ENCODE measurements around the gene EMILIN1. TPM values are rescaled to one million over a fixed set of nuclear protein-coding genes. Genes with fewer than 3 reads are reported as not detected.

EMILIN1 gene
- total RNA-seq, 1 experiment from 2014 or later: 31.0 TPM

- H3K4me3 ChIP-seq (ENCODE audit: low read depth, low read length, poor library complexity, severe bottlenecking): no peak overlapping the region
- POLR2A ChIA-PET (ENCODE audit: low non-redundant PET): no interaction called here
- intact Hi-C loops (cut with micrococcal nuclease; ENCODE audit: unreplicated experiment): no loop called here
- H3K9me3 ChIP-seq (ENCODE audit: low read depth, low read length, poor library complexity, severe bottlenecking): no peaks in the 10 kb centered on the region
- no peak overlapping the region for H3K27ac ChIP-seq (ENCODE audit: low read depth, low read length, poor library complexity, severe bottlenecking)
- no TSS peak for BruUV-seq (replicated peaks)
- peaks cover 3% of the 10 kb centered on the region for H3K36me3 ChIP-seq (ENCODE audit: insufficient read depth, low read length, poor library complexity, severe bottlenecking)
- CTCF ChIA-PET: interaction anchor here (1.0 kb wide), 2 partner anchors 89 to 177 kb away, joined by 4 to 6 read pairs; no protein-coding TSS in a partner anchor
- TF ChIP-seq EZH2 (IDR thresholded peaks at IDR 0.05; ENCODE audit: borderline replicate concordance, low read depth, low read length, poor library complexity, severe bottlenecking) (no peak), CTCF (conservative IDR thresholded peaks at IDR 0.05; ENCODE audit: low read depth, low read length) (no peak)
- H3K4me1 ChIP-seq (ENCODE audit: insufficient read depth, low read length, poor library complexity, severe bottlenecking): no peaks in the 10 kb centered on the region
- no peaks in the 10 kb centered on the region for H3K27me3 ChIP-seq (replicated peaks; ENCODE audit: insufficient read depth, low read depth, low read length, poor library complexity)
- DNase-seq (ENCODE audit: low spot score): no peak
Observed at GRCh38 chr2:27102329-27102728, 23.9 kb downstream of the EMILIN1 start.

- no peaks in the 10 kb centered on the region for H3K9me3 ChIP-seq (ENCODE audit: low read depth, low read length, poor library complexity, severe bottlenecking)
- POLR2A ChIA-PET (ENCODE audit: low non-redundant PET): interaction anchor here (0.6 kb wide), 1 partner anchor 114 kb away, joined by 7 read pairs; no protein-coding TSS in a partner anchor
- no peak overlapping the region for H3K4me3 ChIP-seq (ENCODE audit: low read depth, low read length, poor library complexity, severe bottlenecking)
- H3K36me3 ChIP-seq (ENCODE audit: insufficient read depth, low read length, poor library complexity, severe bottlenecking): no peaks in the 10 kb centered on the region
- intact Hi-C loops (cut with micrococcal nuclease; ENCODE audit: unreplicated experiment): no loop called here
- CTCF ChIA-PET: no interaction called here
- H3K27me3 ChIP-seq (replicated peaks; ENCODE audit: insufficient read depth, low read depth, low read length, poor library complexity): no peaks in the 10 kb centered on the region
- TF ChIP-seq EZH2 (IDR thresholded peaks at IDR 0.05; ENCODE audit: borderline replicate concordance, low read depth, low read length, poor library complexity, severe bottlenecking) (no peak), CTCF (conservative IDR thresholded peaks at IDR 0.05; ENCODE audit: low read depth, low read length) (no peak)
- no TSS peak for BruUV-seq (replicated peaks)
- no peaks in the 10 kb centered on the region for H3K4me1 ChIP-seq (ENCODE audit: insufficient read depth, low read length, poor library complexity, severe bottlenecking)
- H3K27ac ChIP-seq (ENCODE audit: low read depth, low read length, poor library complexity, severe bottlenecking): no peak overlapping the region
- no peak for DNase-seq (ENCODE audit: low spot score)
Observed at GRCh38 chr2:27105981-27106380, 27.6 kb downstream of the EMILIN1 start.

GRCh38 chr2:27108221-27108620 lies 29.8 kb downstream of the EMILIN1 start:
- DNase-seq (ENCODE audit: low spot score): no peak
- POLR2A ChIA-PET (ENCODE audit: low non-redundant PET): interaction anchor here (0.7 kb wide), 1 partner anchor 151 kb away, joined by 7 read pairs; no protein-coding TSS in a partner anchor
- no peaks in the 10 kb centered on the region for H3K36me3 ChIP-seq (ENCODE audit: insufficient read depth, low read length, poor library complexity, severe bottlenecking)
- no peak overlapping the region for H3K4me3 ChIP-seq (ENCODE audit: low read depth, low read length, poor library complexity, severe bottlenecking)
- CTCF ChIA-PET: no interaction called here
- H3K27me3 ChIP-seq (replicated peaks; ENCODE audit: insufficient read depth, low read depth, low read length, poor library complexity): no peaks in the 10 kb centered on the region
- H3K9me3 ChIP-seq (ENCODE audit: low read depth, low read length, poor library complexity, severe bottlenecking): no peaks in the 10 kb centered on the region
- TF ChIP-seq EZH2 (IDR thresholded peaks at IDR 0.05; ENCODE audit: borderline replicate concordance, low read depth, low read length, poor library complexity, severe bottlenecking): no peak
- TF ChIP-seq CTCF (conservative IDR thresholded peaks at IDR 0.05; ENCODE audit: low read depth, low read length): no peak
- no peaks in the 10 kb centered on the region for H3K4me1 ChIP-seq (ENCODE audit: insufficient read depth, low read length, poor library complexity, severe bottlenecking)
- H3K27ac ChIP-seq (ENCODE audit: low read depth, low read length, poor library complexity, severe bottlenecking): no peak overlapping the region
- no TSS peak for BruUV-seq (replicated peaks)
- intact Hi-C loops (cut with micrococcal nuclease; ENCODE audit: unreplicated experiment): no loop called here
